Bronchial smooth muscle cell (primary cell): ENCODE results near the gene TMEM218. TPM values are rescaled to one million over a fixed set of nuclear protein-coding genes. Genes with fewer than 3 reads are reported as not detected.

Experiments
- total RNA-seq: library from RNA; depleted of rRNA; stranded (reverse); fragments of >200 nt; gene quantifications from 2 replicates; pipeline ENCODE4 v1.2.1, GENCODE V29; 2014

TMEM218 gene
- total RNA-seq: 23.3 and 24.5 TPM in 2 replicates

GRCh38 chr11:125111343-125112207 is at the start of gene TMEM218:
Gene TMEM218, minus strand, starts transcription at chr11:125111626. Its CDS starts 9,385 bp downstream, at chr11:125102241.

GRCh38 chr11:125062931-125063428 is 48.4 kb downstream of the TMEM218 start, which contains the start of gene SLC37A2:
Gene SLC37A2, plus strand, starts transcription at chr11:125063305. Its CDS starts 63 bp downstream, at chr11:125063368.

Other genes with a start within 250 kb of the TMEM218 start
- 4.6 and 7.6 TPM in 2 replicates for gene ROBO3, start 246.2 kb downstream of the TMEM218 start, total RNA-seq
- 0.09 and 1.1 TPM in 2 replicates for gene ROBO4, start 213.8 kb downstream of the TMEM218 start, total RNA-seq
- gene HEPN1, start 192.4 kb downstream of the TMEM218 start, total RNA-seq: not detected in 2 replicates
- gene HEPACAM, start 175.6 kb downstream of the TMEM218 start, total RNA-seq: not detected in 2 replicates
- 0.43 and 0.63 TPM in 2 replicates for gene CCDC15, start 157.4 kb downstream of the TMEM218 start, total RNA-seq
- gene SLC37A2, start 48.3 kb downstream of the TMEM218 start, total RNA-seq: 0.26 and 1.6 TPM in 2 replicates
- 0.32 and 0.77 TPM in 2 replicates for gene PKNOX2, start 53.1 kb upstream of the TMEM218 start, total RNA-seq